Measurements from ENCODE around the gene SOX13.

The SOX13 gene

DNA sequence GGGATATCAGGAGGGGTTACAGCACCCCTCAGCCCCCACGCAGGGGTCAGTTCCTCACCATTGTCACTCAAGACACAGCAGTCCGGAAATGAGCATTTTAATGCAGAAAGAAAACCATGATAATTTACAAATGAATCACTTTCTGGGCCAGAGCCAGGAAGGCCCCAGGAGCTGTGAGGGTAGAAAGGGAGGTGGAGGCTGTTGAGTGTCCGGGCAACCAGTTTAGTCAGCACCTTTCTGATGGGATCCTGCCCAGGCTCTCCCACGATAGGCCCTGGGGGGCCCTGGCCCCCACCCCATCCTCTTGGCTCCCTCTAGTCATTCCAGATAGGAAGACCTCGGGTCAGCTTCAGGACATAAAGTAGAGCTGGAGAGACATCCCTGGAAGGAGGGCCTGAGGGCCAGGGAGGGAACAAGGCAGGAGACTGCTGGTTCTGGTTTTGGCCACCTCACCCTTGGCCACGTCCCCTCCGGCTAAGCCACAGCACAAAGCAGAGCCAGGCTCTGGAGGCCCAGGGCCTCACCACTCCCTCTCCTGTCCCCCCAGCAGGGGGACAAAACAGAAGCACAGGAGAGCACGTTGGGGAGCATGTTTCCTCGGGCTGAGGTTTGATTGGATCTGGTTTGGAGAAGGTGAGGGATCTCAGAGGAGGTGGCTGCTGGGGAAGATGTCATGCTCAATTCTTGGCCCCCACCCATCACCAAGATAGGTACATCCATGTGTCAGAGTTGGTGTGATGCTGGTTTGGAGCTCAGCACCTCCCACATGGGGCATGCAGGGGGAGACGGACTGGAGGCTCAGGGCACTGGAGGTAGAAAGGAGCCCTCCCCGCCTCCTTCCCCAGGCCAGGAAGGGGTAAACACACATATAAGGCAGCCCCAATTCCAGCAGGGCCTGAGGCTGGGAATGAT is 58.3 kb downstream of the SOX13 start:
- TF ChIP-seq, protein P1, sequence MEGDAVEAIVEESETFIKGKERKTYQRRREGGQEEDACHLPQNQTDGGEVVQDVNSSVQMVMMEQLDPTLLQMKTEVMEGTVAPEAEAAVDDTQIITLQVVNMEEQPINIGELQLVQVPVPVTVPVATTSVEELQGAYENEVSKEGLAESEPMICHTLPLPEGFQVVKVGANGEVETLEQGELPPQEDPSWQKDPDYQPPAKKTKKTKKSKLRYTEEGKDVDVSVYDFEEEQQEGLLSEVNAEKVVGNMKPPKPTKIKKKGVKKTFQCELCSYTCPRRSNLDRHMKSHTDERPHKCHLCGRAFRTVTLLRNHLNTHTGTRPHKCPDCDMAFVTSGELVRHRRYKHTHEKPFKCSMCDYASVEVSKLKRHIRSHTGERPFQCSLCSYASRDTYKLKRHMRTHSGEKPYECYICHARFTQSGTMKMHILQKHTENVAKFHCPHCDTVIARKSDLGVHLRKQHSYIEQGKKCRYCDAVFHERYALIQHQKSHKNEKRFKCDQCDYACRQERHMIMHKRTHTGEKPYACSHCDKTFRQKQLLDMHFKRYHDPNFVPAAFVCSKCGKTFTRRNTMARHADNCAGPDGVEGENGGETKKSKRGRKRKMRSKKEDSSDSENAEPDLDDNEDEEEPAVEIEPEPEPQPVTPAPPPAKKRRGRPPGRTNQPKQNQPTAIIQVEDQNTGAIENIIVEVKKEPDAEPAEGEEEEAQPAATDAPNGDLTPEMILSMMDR (IDR thresholded peaks at IDR 0.05), result no peak
- DNase-seq (ENCODE audit: low spot score), result no peak
- Histone ChIP-seq H3K27ac (peak overlapping the region in 1 of 2 donors; percentile 51), H3K4me3 (no peak overlapping the region)

- TF ChIP-seq, protein P1 (IDR thresholded peaks at IDR 0.05), result no peak
- no peak overlapping the region for H3K27ac ChIP-seq
- no peak for DNase-seq (ENCODE audit: low spot score)
- no peak overlapping the region for H3K4me3 ChIP-seq
Observed at GRCh38 chr1:204131978-204132377, 59.1 kb downstream of the SOX13 start.

DNA sequence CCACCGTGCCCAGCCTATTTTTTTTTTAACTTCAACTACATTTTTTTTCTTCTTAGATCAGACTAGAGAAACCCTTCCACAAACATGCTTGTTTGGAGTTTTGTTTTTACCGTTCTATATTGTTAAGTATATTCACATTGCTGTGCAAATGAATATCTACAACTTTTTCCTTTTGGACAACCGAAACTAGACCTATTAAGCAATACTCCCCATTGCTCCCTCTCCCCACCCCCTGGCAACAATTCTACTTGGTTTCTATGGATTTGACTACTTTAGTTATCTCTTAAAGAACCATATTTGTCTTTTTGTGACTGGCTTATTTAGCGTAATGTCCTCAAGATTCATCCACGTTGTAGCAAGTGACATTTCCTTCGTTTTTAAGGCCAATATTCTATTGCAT is 59.8 kb downstream of the SOX13 start:
- no peak for DNase-seq (ENCODE audit: low spot score)
- H3K4me3 ChIP-seq, result no peak overlapping the region
- TF ChIP-seq, protein P1 (IDR thresholded peaks at IDR 0.05), result no peak
- H3K27ac ChIP-seq, result no peak overlapping the region

DNA sequence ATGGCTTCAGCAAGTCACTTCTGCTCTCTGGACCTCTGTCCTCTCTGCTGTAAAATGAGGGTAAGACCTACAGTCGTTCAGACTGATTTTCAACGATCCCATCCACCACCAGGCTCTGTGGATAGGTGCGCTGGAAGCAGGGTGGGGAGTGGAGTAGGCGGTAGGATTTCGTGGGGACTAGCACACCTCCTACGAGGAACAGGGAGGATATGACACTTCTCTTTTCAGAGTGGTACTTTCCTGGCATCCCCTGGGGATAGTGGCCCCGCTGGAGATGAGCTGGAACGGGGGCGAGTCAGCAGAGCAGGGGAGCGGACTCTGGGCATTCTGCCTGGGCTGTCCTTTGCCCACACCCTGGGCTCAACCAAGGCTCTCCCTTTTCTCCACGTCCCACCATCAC is 61.2 kb downstream of the SOX13 start:
- DNase-seq (ENCODE audit: low spot score), result no peak
- TF ChIP-seq, protein P1 (IDR thresholded peaks at IDR 0.05), result no peak

GRCh38 chr1:204136814-204137213 is 63.9 kb downstream of the SOX13 start:
- TF ChIP-seq, protein P1 (IDR thresholded peaks at IDR 0.05), result no peak
- Histone ChIP-seq H3K4me3 (no peak overlapping the region), H3K27ac (no peak overlapping the region)

More for the DNA sequence above, 61.2 kb downstream of the SOX13 start:
- no peak overlapping the region for H3K27ac ChIP-seq
- no peak overlapping the region for H3K4me3 ChIP-seq

DNA sequence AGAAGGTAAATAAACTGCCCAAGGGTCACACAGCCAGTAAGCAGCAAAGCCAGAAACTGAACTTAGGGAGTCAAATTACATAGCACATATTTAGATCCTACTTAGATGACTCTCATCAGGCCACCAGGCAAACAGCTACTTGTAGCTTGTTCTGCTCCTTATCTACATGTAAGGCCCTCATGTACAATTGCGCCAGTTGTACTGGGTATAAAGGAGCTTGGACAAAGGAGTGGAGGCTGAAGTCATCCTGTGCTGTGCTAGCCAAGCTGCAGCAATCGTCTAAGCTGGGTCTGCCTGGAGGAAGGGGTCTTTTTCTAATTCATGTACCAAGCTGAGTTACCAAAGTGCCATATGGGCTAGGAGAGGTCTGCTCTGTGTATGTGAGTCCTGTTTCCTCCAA is 66.2 kb downstream of the SOX13 start:
- TF ChIP-seq, protein P1 (IDR thresholded peaks at IDR 0.05), result no peak
- H3K27ac ChIP-seq, result no peak overlapping the region
- no peak overlapping the region for H3K4me3 ChIP-seq
- DNase-seq (ENCODE audit: low spot score), result no peak

More at GRCh38 chr1:204136814-204137213, 63.9 kb downstream of the SOX13 start:
- no peak for DNase-seq (ENCODE audit: low spot score)

DNA sequence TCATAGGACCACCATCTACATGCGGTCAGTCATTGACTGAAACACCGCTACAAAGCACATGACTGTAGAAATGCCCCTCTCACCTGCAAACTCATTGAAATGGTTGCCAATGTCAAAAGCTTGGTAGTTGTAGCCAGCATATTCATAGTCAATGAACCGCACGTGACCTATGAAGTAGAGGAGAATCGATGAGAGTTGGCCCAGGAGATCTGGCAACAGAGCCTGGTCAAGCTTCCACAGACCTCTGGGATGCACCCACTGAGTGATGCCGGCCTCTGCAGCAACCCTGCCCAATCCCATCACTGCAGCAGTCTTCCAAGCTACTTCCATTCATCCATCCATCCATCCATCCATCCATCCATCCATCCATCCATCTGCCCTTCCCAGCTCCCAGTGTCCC is 67.0 kb downstream of the SOX13 start:
- no peak overlapping the region for H3K4me3 ChIP-seq
- TF ChIP-seq, protein P1 (IDR thresholded peaks at IDR 0.05), result no peak
- DNase-seq (ENCODE audit: low spot score), result no peak

More for the DNA sequence above, 67.0 kb downstream of the SOX13 start:
- H3K27ac ChIP-seq, result no peak overlapping the region

Data from coronary artery (tissue), 2 donors.